ENCODE data around the gene PDE6B. TPM values are rescaled to one million over a fixed set of nuclear protein-coding genes. Genes with fewer than 3 reads are reported as not detected.

The PDE6B gene
- total RNA-seq, 1 experiment from 2014 or later: 10.8 TPM

GRCh38 chr4:663438-664428 is 38.4 kb downstream of the PDE6B start:
- no peak overlapping the region for H3T11ph ChIP-seq (ENCODE audit: low read length)
- no peak overlapping the region for H2BK15ac ChIP-seq (ENCODE audit: low read depth, low read length)
- H3K27me3 ChIP-seq (ENCODE audit: insufficient read depth, low read length): no peaks in the 10 kb centered on the region
- H4K8ac ChIP-seq (replicated peaks; ENCODE audit: insufficient read length, low read depth, low read length): no peak overlapping the region
- Mint-ChIP-seq H3K27me3 (ENCODE audit: low read depth) (peaks cover 2% of the 10 kb centered on the region; the same call in 1 of the 2 replicates), H3K27ac (no peak overlapping the region), H3K4me1 (peaks cover 0 to 3% of the 10 kb centered on the region in 2 experiments; a peak in 1 of 4 replicates), H3K4me3 (peak overlapping the region; percentile 71 to 80), H3K36me3 (ENCODE audit: insufficient read depth in 1 of 3, low read depth in 3 of 3) (peaks cover 0 to 2% (median 0%) of the 10 kb centered on the region in 3 experiments; a peak in 4 of 7 replicates), H3K9me3 (no peaks in the 10 kb centered on the region)
- H3K18ac ChIP-seq (ENCODE audit: insufficient read length, low read depth, low read length): no peak overlapping the region
- H4K20me1 ChIP-seq (ENCODE audit: control insufficient read depth, insufficient read depth, insufficient read length): no peaks in the 10 kb centered on the region
- H3K4ac ChIP-seq (ENCODE audit: low read depth, low read length): no peak overlapping the region
- peak overlapping the region; percentile 78 for H3K4me2 ChIP-seq (ENCODE audit: insufficient read depth, insufficient read length, low read length)
- peaks cover 2% of the 10 kb centered on the region for H3K23me2 ChIP-seq (ENCODE audit: insufficient read length, low read depth, low read length, poor library complexity, severe bottlenecking)
- no peak overlapping the region for H2AFZ ChIP-seq (ENCODE audit: low read length)
- H3K23ac ChIP-seq (ENCODE audit: insufficient read length, low read depth, low read length): no peak overlapping the region
- no peak overlapping the region for H3K56ac ChIP-seq (ENCODE audit: insufficient read length, low read depth, low read length)
- DNase-seq: peak; percentile 82
- H2BK120ac ChIP-seq (ENCODE audit: low read depth, low read length, poor library complexity, severe bottlenecking): no peak overlapping the region
- peak overlapping the region; percentile 60; the same call in 1 of the 2 replicates for H3K14ac ChIP-seq (ENCODE audit: insufficient read depth, low read length)
- no peaks in the 10 kb centered on the region for H3K9me3 ChIP-seq (ENCODE audit: control insufficient read depth, low read depth, low read length)
- H2BK12ac ChIP-seq (ENCODE audit: insufficient read length, low read depth, low read length): no peak overlapping the region
- H2AK5ac ChIP-seq (ENCODE audit: insufficient read length, low read length): no peak overlapping the region
- no peak overlapping the region for H4K91ac ChIP-seq (ENCODE audit: insufficient read length, low read depth, low read length)
- no peak overlapping the region for H2BK20ac ChIP-seq (ENCODE audit: low read depth, low read length, poor library complexity, severe bottlenecking)
- H3K4me1 ChIP-seq (ENCODE audit: insufficient read depth, low read length): no peaks in the 10 kb centered on the region
- no peak overlapping the region for H3K27ac ChIP-seq (ENCODE audit: insufficient read length, low read depth, low read length)
- no peaks in the 10 kb centered on the region for H3K79me2 ChIP-seq (ENCODE audit: insufficient read depth, low read length)
- peak overlapping the region; percentile 77 for H3K9ac ChIP-seq (ENCODE audit: extremely low read depth, insufficient read length, low read length)
- no peaks in the 10 kb centered on the region for H3K79me1 ChIP-seq (ENCODE audit: insufficient read depth, low read depth, low read length, poor library complexity, severe bottlenecking)
- WGBS (ENCODE audit: extremely low coverage, insufficient read length, low lambda C conversion rate): no CpG with 5 or more reads among the region's 80 CpGs
- H2BK5ac ChIP-seq (ENCODE audit: insufficient read length, low read length): no peak overlapping the region
- TF ChIP-seq, protein P1, sequence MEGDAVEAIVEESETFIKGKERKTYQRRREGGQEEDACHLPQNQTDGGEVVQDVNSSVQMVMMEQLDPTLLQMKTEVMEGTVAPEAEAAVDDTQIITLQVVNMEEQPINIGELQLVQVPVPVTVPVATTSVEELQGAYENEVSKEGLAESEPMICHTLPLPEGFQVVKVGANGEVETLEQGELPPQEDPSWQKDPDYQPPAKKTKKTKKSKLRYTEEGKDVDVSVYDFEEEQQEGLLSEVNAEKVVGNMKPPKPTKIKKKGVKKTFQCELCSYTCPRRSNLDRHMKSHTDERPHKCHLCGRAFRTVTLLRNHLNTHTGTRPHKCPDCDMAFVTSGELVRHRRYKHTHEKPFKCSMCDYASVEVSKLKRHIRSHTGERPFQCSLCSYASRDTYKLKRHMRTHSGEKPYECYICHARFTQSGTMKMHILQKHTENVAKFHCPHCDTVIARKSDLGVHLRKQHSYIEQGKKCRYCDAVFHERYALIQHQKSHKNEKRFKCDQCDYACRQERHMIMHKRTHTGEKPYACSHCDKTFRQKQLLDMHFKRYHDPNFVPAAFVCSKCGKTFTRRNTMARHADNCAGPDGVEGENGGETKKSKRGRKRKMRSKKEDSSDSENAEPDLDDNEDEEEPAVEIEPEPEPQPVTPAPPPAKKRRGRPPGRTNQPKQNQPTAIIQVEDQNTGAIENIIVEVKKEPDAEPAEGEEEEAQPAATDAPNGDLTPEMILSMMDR (conservative IDR thresholded peaks at IDR 0.05): peak; percentile 38; the same call in 2 of the 3 replicates
- H4K5ac ChIP-seq (ENCODE audit: insufficient read length, low read depth, low read length): no peak overlapping the region

All from H9 (cell line).